ENCODE results near the gene BEX2. TPM values are rescaled to one million over a fixed set of nuclear protein-coding genes. Genes with fewer than 3 reads are reported as not detected.
"Not testable (repeated sequence)": the region's sequence is repeated elsewhere in the genome, so short reads cannot be mapped to it uniquely, and the experiment has no call there.

Gene BEX2
- 10 to 100 TPM in 1 of 2 donors, 1 to 10 TPM in 1; 8.4 to 18.6 TPM for total RNA-seq
- long read RNA-seq: 0 reads

GRCh38 chrX:103310555-103311398 lies at the start of gene BEX2:
TSS of gene BEX2 (minus strand) at chrX:103310990. CDS start at chrX:103309976, 1,014 bp downstream.
- intact Hi-C loops (cut with DNase I): no loop called here
- ATAC-seq: peak; percentile 93 to 98
- DNase-seq: peak; percentile 71

GRCh38 chrX:103360092-103360491 lies 49.3 kb upstream of the BEX2 start:
- no peak for DNase-seq
- ATAC-seq: peak in 1 of 2 donors; percentile 21
- intact Hi-C loops (cut with DNase I): no loop called here

GRCh38 chrX:103359605-103360004 lies 48.8 kb upstream of the BEX2 start:
- intact Hi-C loops (cut with DNase I); DNase-seq; ATAC-seq: not testable (repeated sequence)

GRCh38 chrX:103357871-103358270 lies 47.1 kb upstream of the BEX2 start:
- DNase-seq: no peak
- intact Hi-C loops (cut with DNase I): no loop called here
- ATAC-seq: no peak

GRCh38 chrX:103356858-103357257 lies 46.1 kb upstream of the BEX2 start:
- intact Hi-C loops (cut with DNase I): no loop called here
- DNase-seq (peak; percentile 32), ATAC-seq (peak; percentile 79 to 80)

GRCh38 chrX:103356130-103356798 lies 45.5 kb upstream of the BEX2 start, which contains the start of gene TCEAL9:
TSS of gene TCEAL9 (plus strand) at chrX:103356506. CDS start at chrX:103357685, 1,179 bp downstream.
- DNase-seq (peak; percentile 65), ATAC-seq (peak; percentile 95 to 98)
- intact Hi-C loops (cut with DNase I): no loop called here

- DNase-seq: no peak
- intact Hi-C loops (cut with DNase I): no loop called here
- ATAC-seq: no peak
These were observed 37.0 kb upstream of the BEX2 start for GRCh38 chrX:103347682-103348397.

GRCh38 chrX:103344606-103345005 lies 33.8 kb upstream of the BEX2 start:
- intact Hi-C loops (cut with DNase I): loop anchor here in 1 of 2 donors (5.0 kb wide), 1 partner anchor 118 kb away; no protein-coding TSS in a partner anchor
- DNase-seq: no peak
- ATAC-seq: no peak

- DNase-seq: no peak
- intact Hi-C loops (cut with DNase I): loop anchor here (1.0 to 5.0 kb wide), 2 partner anchors 119 to 121 kb away; no protein-coding TSS in a partner anchor
- ATAC-seq: no peak
These were observed 32.3 kb upstream of the BEX2 start for GRCh38 chrX:103343105-103343504.

GRCh38 chrX:103338663-103339062 lies 27.9 kb upstream of the BEX2 start:
- intact Hi-C loops (cut with DNase I): no loop called here
- DNase-seq (no peak), ATAC-seq (no peak)

- intact Hi-C loops (cut with DNase I): no loop called here
- peak in 1 of 2 donors; percentile 70 for ATAC-seq
- no peak for DNase-seq
These were observed 20.0 kb upstream of the BEX2 start for GRCh38 chrX:103330681-103331288.

- DNase-seq (no peak), ATAC-seq (peak; percentile 79 to 89)
- intact Hi-C loops (cut with DNase I): no loop called here
These were observed 19.2 kb upstream of the BEX2 start, which contains the start of gene TCEAL7 for GRCh38 chrX:103329991-103330390. TSS of gene TCEAL7 (plus strand) at chrX:103330239. CDS start at chrX:103331404, 1,165 bp downstream.

GRCh38 chrX:103311399-103311780 lies 600 bp upstream of the BEX2 start:
- DNase-seq (no peak), ATAC-seq (no peak)
- intact Hi-C loops (cut with DNase I): no loop called here

GRCh38 chrX:103309860-103310554 lies 783 bp downstream of the BEX2 start:
- DNase-seq (no peak), ATAC-seq (peak in 1 of 2 donors; percentile 23)
- intact Hi-C loops (cut with DNase I): no loop called here

- ATAC-seq; DNase-seq; intact Hi-C loops (cut with DNase I): not testable (repeated sequence)
These were observed 5.1 kb downstream of the BEX2 start for GRCh38 chrX:103305666-103306065.

GRCh38 chrX:103304705-103305104 lies 6.1 kb downstream of the BEX2 start:
- intact Hi-C loops (cut with DNase I): no loop called here
- no peak for DNase-seq
- ATAC-seq: no peak

GRCh38 chrX:103293118-103293517 lies 17.7 kb downstream of the BEX2 start:
- intact Hi-C loops (cut with DNase I): no loop called here
- no peak for DNase-seq
- ATAC-seq: no peak

- intact Hi-C loops (cut with DNase I): no loop called here
- DNase-seq: no peak
- no peak for ATAC-seq
These were observed 31.2 kb downstream of the BEX2 start for GRCh38 chrX:103279624-103280023.

Data from left cardiac atrium (tissue), 4 donors.